ENCODE data around the gene CACNB2.

CACNB2 gene

DNA sequence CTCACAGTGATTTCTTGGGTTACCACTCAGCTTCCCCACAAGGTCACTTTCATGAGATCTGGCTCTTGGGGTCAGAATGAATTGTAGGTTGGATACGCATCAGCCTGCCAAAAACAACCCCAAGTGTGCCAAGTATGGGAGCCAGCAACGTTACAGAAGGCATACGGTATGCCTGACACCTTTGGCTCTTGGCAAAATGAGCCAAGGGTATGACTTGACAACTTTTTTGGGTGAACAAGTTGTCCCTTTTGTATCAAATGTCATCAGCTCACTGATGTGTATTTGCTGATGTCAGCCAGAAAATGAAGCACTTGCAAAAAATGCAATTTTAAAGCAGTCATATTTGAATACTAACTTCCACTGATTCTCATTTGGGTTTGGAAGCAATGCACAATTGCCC is 168.4 kb downstream of the CACNB2 start:
- FAIRE-seq (no peak), DNase-seq (ENCODE audit: insufficient read length, low spot score) (no peak)
- TF ChIP-seq TAF1 (IDR thresholded peaks at IDR 0.05; ENCODE audit: low read depth, low read length) (no peak), POU2F2 (IDR thresholded peaks at IDR 0.05; ENCODE audit: low read depth, low read length) (no peak), POLR2A (IDR thresholded peaks at IDR 0.05; ENCODE audit: low read depth, low read length) (no peak), PAX5 (IDR thresholded peaks at IDR 0.05; ENCODE audit: insufficient read depth, low read length, severe bottlenecking) (no peak), SPI1 (IDR thresholded peaks at IDR 0.05; ENCODE audit: low read depth, low read length) (no peak), POLR2AphosphoS5 (IDR thresholded peaks at IDR 0.05; ENCODE audit: low read depth, low read length) (no peak)

DNA sequence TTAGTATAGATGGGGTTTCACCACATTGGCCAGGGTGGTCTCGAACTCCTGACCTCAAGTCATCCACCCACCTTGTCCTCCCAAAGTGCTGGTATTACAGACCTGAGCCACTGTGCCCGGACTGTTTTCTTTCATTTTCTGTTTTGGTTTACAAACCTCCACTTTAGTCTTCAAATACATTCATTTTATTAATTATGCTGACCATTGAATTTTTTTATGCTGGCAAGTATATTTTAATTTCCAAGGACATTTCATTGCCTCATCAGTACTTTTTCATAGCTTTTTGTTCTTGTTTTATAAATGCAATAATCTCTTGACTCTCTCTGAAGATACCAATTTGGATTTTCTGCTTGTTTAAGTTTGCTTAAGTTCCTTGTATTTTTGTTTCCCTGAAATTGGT is 170.5 kb downstream of the CACNB2 start:
- TF ChIP-seq TAF1 (IDR thresholded peaks at IDR 0.05; ENCODE audit: low read depth, low read length): no peak
- TF ChIP-seq SPI1 (IDR thresholded peaks at IDR 0.05; ENCODE audit: low read depth, low read length): no peak
- TF ChIP-seq POLR2AphosphoS5 (IDR thresholded peaks at IDR 0.05; ENCODE audit: low read depth, low read length): no peak
- no peak for TF ChIP-seq POLR2A (IDR thresholded peaks at IDR 0.05; ENCODE audit: low read depth, low read length)
- no peak for TF ChIP-seq PAX5 (IDR thresholded peaks at IDR 0.05; ENCODE audit: insufficient read depth, low read length, severe bottlenecking)
- TF ChIP-seq POU2F2 (IDR thresholded peaks at IDR 0.05; ENCODE audit: low read depth, low read length): no peak
- DNase-seq (ENCODE audit: insufficient read length, low spot score): no peak

DNA sequence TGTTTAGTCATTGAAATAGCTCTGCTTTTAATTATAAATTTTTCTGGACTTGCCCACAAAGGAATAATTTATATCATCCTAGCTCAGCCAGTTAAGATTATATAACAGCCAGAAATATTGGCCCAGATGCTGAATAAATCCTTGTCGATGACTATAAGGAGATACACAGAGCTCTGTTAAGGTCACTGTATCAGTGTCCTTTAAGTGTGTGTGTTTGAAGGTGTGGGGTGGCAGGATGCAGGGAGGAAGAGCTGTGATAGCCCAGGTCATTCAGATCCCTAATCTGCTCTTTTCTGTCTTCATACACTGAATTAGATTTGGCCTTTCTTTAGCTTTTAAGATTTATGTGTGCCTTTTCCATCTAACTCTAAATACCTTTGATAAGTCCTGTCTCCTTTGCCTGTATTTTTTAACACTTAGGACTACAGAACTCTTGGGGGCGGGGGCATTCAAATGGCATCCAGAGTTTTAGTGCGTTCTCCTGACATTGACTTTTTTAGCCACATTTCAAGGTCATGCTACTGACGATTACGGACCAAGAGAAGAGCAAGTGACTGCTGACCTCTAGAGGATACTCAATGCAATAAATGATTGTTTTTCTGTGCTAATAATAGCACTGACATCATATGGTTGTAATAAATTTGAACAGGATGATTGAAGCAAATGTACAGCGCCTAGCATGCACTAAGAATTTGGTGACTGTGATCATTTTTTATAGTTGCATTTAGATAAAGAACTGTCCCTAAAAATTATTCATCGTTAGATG is 172.3 kb downstream of the CACNB2 start:
- DNase-seq (ENCODE audit: insufficient read length, low spot score) (peak; percentile 7), FAIRE-seq (peak; percentile 33)
- TF ChIP-seq POU2F2 (IDR thresholded peaks at IDR 0.05; ENCODE audit: low read depth, low read length) (no peak), PAX5 (IDR thresholded peaks at IDR 0.05; ENCODE audit: insufficient read depth, low read length, severe bottlenecking) (no peak), POLR2A (IDR thresholded peaks at IDR 0.05; ENCODE audit: low read depth, low read length) (no peak), POLR2AphosphoS5 (IDR thresholded peaks at IDR 0.05; ENCODE audit: low read depth, low read length) (no peak), SPI1 (IDR thresholded peaks at IDR 0.05; ENCODE audit: low read depth, low read length) (no peak), TAF1 (IDR thresholded peaks at IDR 0.05; ENCODE audit: low read depth, low read length) (no peak)

More for the DNA sequence above, 170.5 kb downstream of the CACNB2 start:
- no peak for FAIRE-seq

DNA sequence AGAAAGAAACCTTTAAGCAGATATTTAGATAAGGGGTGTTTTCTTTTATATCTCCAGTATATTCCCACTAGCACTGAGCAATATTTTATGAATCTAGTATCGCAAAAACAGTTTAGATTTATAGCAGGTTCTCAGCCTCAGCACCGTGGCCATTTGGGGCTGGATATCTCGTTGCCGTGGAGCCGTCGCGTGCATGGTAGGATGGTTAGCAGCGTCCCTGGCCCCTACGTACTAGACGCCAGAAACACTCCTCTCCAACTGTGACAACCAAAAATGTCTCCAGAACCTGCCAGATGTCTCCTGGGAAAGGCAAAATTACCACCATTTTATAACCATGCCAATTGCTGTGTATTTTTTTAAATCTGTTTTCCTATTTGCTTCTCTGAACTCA is 172.9 kb downstream of the CACNB2 start:
- DNase-seq (ENCODE audit: insufficient read length, low spot score) (no peak), FAIRE-seq (no peak)
- TF ChIP-seq PAX5 (IDR thresholded peaks at IDR 0.05; ENCODE audit: insufficient read depth, low read length, severe bottlenecking) (no peak), SPI1 (IDR thresholded peaks at IDR 0.05; ENCODE audit: low read depth, low read length) (no peak), POU2F2 (IDR thresholded peaks at IDR 0.05; ENCODE audit: low read depth, low read length) (no peak), POLR2A (IDR thresholded peaks at IDR 0.05; ENCODE audit: low read depth, low read length) (no peak), TAF1 (IDR thresholded peaks at IDR 0.05; ENCODE audit: low read depth, low read length) (no peak), POLR2AphosphoS5 (IDR thresholded peaks at IDR 0.05; ENCODE audit: low read depth, low read length) (no peak)

DNA sequence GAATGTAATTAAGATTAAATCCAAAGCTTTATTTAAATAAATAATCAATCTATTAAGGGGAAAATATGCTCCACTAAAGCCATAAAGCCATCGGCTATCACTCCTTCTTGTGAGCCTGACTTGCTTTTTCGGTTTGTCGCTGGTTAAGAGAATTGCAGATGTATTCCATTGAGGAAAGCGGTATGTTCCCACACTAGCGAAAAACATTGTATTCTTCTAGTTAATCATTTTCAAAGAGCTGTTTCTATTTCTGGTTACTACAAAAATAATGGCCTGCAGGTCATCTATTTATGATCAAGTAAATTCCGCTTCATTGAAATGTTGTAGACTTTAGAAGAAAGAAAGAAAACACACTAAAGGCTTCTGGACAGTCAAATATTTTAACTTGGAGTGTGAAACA is 173.4 kb downstream of the CACNB2 start:
- DNase-seq (ENCODE audit: insufficient read length, low spot score) (no peak), FAIRE-seq (no peak)
- TF ChIP-seq PAX5 (IDR thresholded peaks at IDR 0.05; ENCODE audit: insufficient read depth, low read length, severe bottlenecking) (no peak), POLR2A (IDR thresholded peaks at IDR 0.05; ENCODE audit: low read depth, low read length) (no peak), POU2F2 (IDR thresholded peaks at IDR 0.05; ENCODE audit: low read depth, low read length) (no peak)

DNA sequence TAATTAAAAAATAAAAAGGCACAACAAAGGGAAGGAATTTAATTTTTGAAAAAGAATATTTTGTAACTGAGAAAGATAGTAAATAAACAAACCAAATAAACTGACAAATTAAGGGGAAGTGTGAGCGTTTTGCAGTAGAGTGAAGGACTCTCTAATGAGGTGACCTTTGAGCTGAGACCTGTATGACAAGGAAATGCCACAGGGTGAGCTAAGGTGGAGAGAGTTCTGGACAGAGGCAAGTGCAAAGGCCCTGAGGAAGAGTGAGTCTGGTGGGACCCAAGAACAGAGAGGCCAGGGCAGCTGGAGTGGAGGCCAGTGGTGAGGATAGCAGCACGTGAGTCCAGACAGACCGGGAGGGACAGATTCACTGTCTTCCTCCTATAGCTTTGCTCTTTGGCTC is 179.4 kb downstream of the CACNB2 start:
- FAIRE-seq (no peak), DNase-seq (ENCODE audit: insufficient read length, low spot score) (no peak)
- no peak for TF ChIP-seq PAX5 (IDR thresholded peaks at IDR 0.05; ENCODE audit: insufficient read depth, low read length, severe bottlenecking)
- TF ChIP-seq POLR2AphosphoS5 (IDR thresholded peaks at IDR 0.05; ENCODE audit: low read depth, low read length): no peak
- no peak for TF ChIP-seq POU2F2 (IDR thresholded peaks at IDR 0.05; ENCODE audit: low read depth, low read length)
- no peak for TF ChIP-seq POLR2A (IDR thresholded peaks at IDR 0.05; ENCODE audit: low read depth, low read length)
- TF ChIP-seq SPI1 (IDR thresholded peaks at IDR 0.05; ENCODE audit: low read depth, low read length): no peak
- TF ChIP-seq TAF1 (IDR thresholded peaks at IDR 0.05; ENCODE audit: low read depth, low read length): no peak

DNA sequence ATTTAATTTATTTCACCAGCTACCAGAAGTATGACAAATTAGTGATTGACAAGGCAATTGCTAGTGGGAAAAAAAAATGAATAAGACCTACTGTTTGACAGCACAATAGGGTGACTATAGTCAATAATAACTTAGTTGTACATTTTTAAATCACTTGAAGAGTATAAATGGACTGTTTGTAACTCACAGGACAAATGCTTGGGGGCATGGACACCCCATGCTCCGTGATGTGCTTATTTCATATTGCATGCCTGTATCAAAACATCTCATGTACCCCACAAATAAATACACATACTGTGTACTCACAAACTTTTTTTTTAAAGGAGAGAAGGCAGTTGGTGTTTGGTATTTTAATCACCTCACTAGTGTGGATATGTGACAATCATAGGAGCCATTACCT is 181.1 kb downstream of the CACNB2 start:
- no peak for FAIRE-seq
- TF ChIP-seq PAX5 (IDR thresholded peaks at IDR 0.05; ENCODE audit: insufficient read depth, low read length, severe bottlenecking) (no peak), POU2F2 (IDR thresholded peaks at IDR 0.05; ENCODE audit: low read depth, low read length) (no peak), TAF1 (IDR thresholded peaks at IDR 0.05; ENCODE audit: low read depth, low read length) (no peak), SPI1 (IDR thresholded peaks at IDR 0.05; ENCODE audit: low read depth, low read length) (no peak)
- no peak for DNase-seq (ENCODE audit: insufficient read length, low spot score)

DNA sequence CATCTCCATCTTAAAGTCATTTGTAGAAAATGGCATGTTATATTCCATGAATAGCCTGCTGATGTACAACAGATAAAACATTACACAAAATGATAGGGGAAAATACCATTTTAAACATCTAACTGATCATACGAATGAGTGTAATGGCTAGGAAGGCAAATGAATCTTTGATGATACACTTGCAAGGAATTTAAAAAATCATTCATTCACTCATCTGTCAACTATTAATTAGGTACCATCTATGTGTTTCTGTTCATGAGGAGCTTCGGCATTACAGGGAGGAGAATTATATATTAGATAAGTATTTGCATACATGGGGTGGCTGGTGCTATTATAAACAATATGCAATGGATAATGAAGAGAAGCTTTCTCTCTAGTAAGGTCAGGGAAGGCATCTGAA is 183.7 kb downstream of the CACNB2 start:
- DNase-seq (ENCODE audit: insufficient read length, low spot score): no peak
- TF ChIP-seq SPI1 (IDR thresholded peaks at IDR 0.05; ENCODE audit: low read depth, low read length) (no peak), PAX5 (IDR thresholded peaks at IDR 0.05; ENCODE audit: insufficient read depth, low read length, severe bottlenecking) (no peak), POLR2AphosphoS5 (IDR thresholded peaks at IDR 0.05; ENCODE audit: low read depth, low read length) (no peak), POLR2A (IDR thresholded peaks at IDR 0.05; ENCODE audit: low read depth, low read length) (no peak), TAF1 (IDR thresholded peaks at IDR 0.05; ENCODE audit: low read depth, low read length) (no peak), POU2F2 (IDR thresholded peaks at IDR 0.05; ENCODE audit: low read depth, low read length) (no peak)
- FAIRE-seq: no peak

DNA sequence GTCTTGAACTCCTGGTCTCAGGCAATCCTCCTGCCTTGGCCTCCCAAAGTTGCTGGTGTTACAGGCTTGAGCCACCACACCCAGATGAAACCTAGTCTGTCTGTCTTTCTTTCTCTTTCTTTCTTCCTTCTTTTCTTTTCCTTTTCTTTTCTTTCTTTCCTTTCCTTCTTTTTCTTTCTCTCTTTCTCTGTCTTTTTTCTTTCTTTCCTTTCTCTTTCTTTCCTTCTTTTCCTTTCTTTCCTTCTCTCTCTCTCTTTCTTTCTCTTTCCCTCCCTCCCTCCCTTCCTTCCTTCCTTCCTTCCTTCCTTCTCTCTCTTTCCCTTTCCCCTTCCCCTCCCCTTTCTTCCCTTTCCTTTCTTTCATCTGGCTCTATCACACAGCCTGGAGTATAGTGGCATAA is 185.2 kb downstream of the CACNB2 start:
- no peak for FAIRE-seq
- DNase-seq (ENCODE audit: insufficient read length, low spot score): no peak
- TF ChIP-seq SPI1 (IDR thresholded peaks at IDR 0.05; ENCODE audit: low read depth, low read length) (no peak), PAX5 (IDR thresholded peaks at IDR 0.05; ENCODE audit: insufficient read depth, low read length, severe bottlenecking) (no peak), TAF1 (IDR thresholded peaks at IDR 0.05; ENCODE audit: low read depth, low read length) (no peak), POLR2A (IDR thresholded peaks at IDR 0.05; ENCODE audit: low read depth, low read length) (no peak), POU2F2 (IDR thresholded peaks at IDR 0.05; ENCODE audit: low read depth, low read length) (no peak), POLR2AphosphoS5 (IDR thresholded peaks at IDR 0.05; ENCODE audit: low read depth, low read length) (no peak)
